Fibroblast of skin of right quadriceps (primary cell): Measurements from ENCODE around the gene TBRG4.

Source experiments
- DNase-seq: peaks from one replicate; pipeline ENCODE4 v3.0.0-alpha.2; 2013

Gene TBRG4

GRCh38 chr7:45088146-45088701 is 23.3 kb downstream of the TBRG4 start:
- DNase-seq: no peak

GRCh38 chr7:45087301-45088145 is 24.0 kb downstream of the TBRG4 start:
- no peak for DNase-seq

- no peak for DNase-seq
Measured at GRCh38 chr7:45086331-45087065, 25.0 kb downstream of the TBRG4 start.

GRCh38 chr7:45085619-45086200 is 25.8 kb downstream of the TBRG4 start:
- no peak for DNase-seq

GRCh38 chr7:45084901-45085618 is 26.4 kb downstream of the TBRG4 start:
- no peak for DNase-seq

- no peak for DNase-seq
Measured at GRCh38 chr7:45084336-45084735, 27.2 kb downstream of the TBRG4 start.

- DNase-seq: no peak
Measured at GRCh38 chr7:45082831-45083331, 28.6 kb downstream of the TBRG4 start.

- no peak for DNase-seq
Measured at GRCh38 chr7:45082031-45082830, 29.3 kb downstream of the TBRG4 start.

GRCh38 chr7:45081670-45081974 is 29.9 kb downstream of the TBRG4 start:
- DNase-seq: no peak

GRCh38 chr7:45080958-45081669 is 30.4 kb downstream of the TBRG4 start:
- no peak for DNase-seq

- DNase-seq: no peak
Measured at GRCh38 chr7:45080265-45080957, 31.1 kb downstream of the TBRG4 start.

GRCh38 chr7:45078125-45078681 is 33.3 kb downstream of the TBRG4 start:
- DNase-seq: no peak

GRCh38 chr7:45077579-45077978 is 33.9 kb downstream of the TBRG4 start:
- DNase-seq: no peak

- no peak for DNase-seq
Measured at GRCh38 chr7:45076946-45077345, 34.6 kb downstream of the TBRG4 start.

- DNase-seq: no peak
Measured at GRCh38 chr7:45075871-45076796, 35.4 kb downstream of the TBRG4 start.

- no peak for DNase-seq
Measured at GRCh38 chr7:45075355-45075644, 36.2 kb downstream of the TBRG4 start.

GRCh38 chr7:45074528-45075354 is 36.8 kb downstream of the TBRG4 start:
- no peak for DNase-seq

- DNase-seq: no peak
Measured at GRCh38 chr7:45073786-45074527, 37.5 kb downstream of the TBRG4 start.
